NAMALWA (cell line): ENCODE results near the gene KRTAP3-2.

Source experiments
- DNase-seq: peaks from one replicate; pipeline ENCODE4 v3.0.0-alpha.2; 2015; ENCODE audit warnings: low spot score

Gene KRTAP3-2

GRCh38 chr17:41010441-41010840, 10.7 kb upstream of the KRTAP3-2 start:
- DNase-seq, result no peak

GRCh38 chr17:41009936-41010335, 10.2 kb upstream of the KRTAP3-2 start:
- DNase-seq, result no peak

- DNase-seq, result no peak
Observed at GRCh38 chr17:41009301-41009760, 9.6 kb upstream of the KRTAP3-2 start.

- DNase-seq, result no peak
Observed at GRCh38 chr17:41008811-41009210, 9.1 kb upstream of the KRTAP3-2 start, which contains the start of gene KRTAP3-1. KRTAP3-1 (minus strand) TSS chr17:41009128; CDS start chr17:41009074, 54 bp downstream.

- DNase-seq, result no peak
Observed at GRCh38 chr17:41004397-41004796, 4.7 kb upstream of the KRTAP3-2 start.

GRCh38 chr17:41003926-41004325, 4.2 kb upstream of the KRTAP3-2 start:
- no peak for DNase-seq

GRCh38 chr17:41002814-41003213, 3.1 kb upstream of the KRTAP3-2 start:
- no peak for DNase-seq

GRCh38 chr17:41001795-41002194, 2.1 kb upstream of the KRTAP3-2 start:
- no peak for DNase-seq

- DNase-seq, result no peak
Observed at GRCh38 chr17:40997361-40997760, 2.3 kb downstream of the KRTAP3-2 start.

GRCh38 chr17:40996829-40997228, 2.9 kb downstream of the KRTAP3-2 start:
- no peak for DNase-seq

GRCh38 chr17:40995116-40995515, 4.6 kb downstream of the KRTAP3-2 start:
- no peak for DNase-seq

- DNase-seq, result no peak
Observed at GRCh38 chr17:40993839-40994238, 5.9 kb downstream of the KRTAP3-2 start, which contains the start of gene KRTAP3-3. KRTAP3-3 (minus strand) TSS chr17:40994164; CDS start chr17:40994097, 67 bp downstream.

GRCh38 chr17:40993084-40993483, 6.6 kb downstream of the KRTAP3-2 start:
- DNase-seq, result no peak

- DNase-seq, result no peak
Observed at GRCh38 chr17:40992666-40993065, 7.0 kb downstream of the KRTAP3-2 start.

- DNase-seq, result no peak
Observed at GRCh38 chr17:40986920-40987319, 12.8 kb downstream of the KRTAP3-2 start.

GRCh38 chr17:40984226-40984625, 15.5 kb downstream of the KRTAP3-2 start, which contains the start of gene KRT40:
KRT40 (minus strand) TSS chr17:40984326; CDS start chr17:40984273, 53 bp downstream.
- no peak for DNase-seq

GRCh38 chr17:40981115-40981514, 18.6 kb downstream of the KRTAP3-2 start:
- DNase-seq, result no peak

- no peak for DNase-seq
Observed at GRCh38 chr17:40980596-40980995, 19.1 kb downstream of the KRTAP3-2 start.

GRCh38 chr17:40980117-40980516, 19.6 kb downstream of the KRTAP3-2 start:
- DNase-seq, result no peak

- DNase-seq, result no peak
Observed at GRCh38 chr17:40978575-40979151, 21.0 kb downstream of the KRTAP3-2 start.

GRCh38 chr17:40975516-40975915, 24.2 kb downstream of the KRTAP3-2 start:
- DNase-seq, result no peak

GRCh38 chr17:40974366-40974765, 25.3 kb downstream of the KRTAP3-2 start:
- DNase-seq, result no peak

GRCh38 chr17:40967582-40967981, 32.1 kb downstream of the KRTAP3-2 start:
- DNase-seq, result no peak

GRCh38 chr17:40966848-40967247, 32.9 kb downstream of the KRTAP3-2 start, which contains the start of gene KRT39:
KRT39 (minus strand) TSS chr17:40966948; CDS start chr17:40966856, 92 bp downstream.
- no peak for DNase-seq
